HG02571 (cell line): Measurements from ENCODE around the gene SLC9A9.

ENCODE experiments used
- ATAC-seq: cut with Tn5 transposase; IDR thresholded peaks from one replicate; pipeline ENCODE4 v1.9.1; 2021; ENCODE audit warnings: mild to moderate bottlenecking, moderate library complexity; ENCODE audit not compliant: unreplicated experiment

Gene SLC9A9

GRCh38 chr3:143236226-143236964, 611.9 kb downstream of the SLC9A9 start:
- ATAC-seq: no peak

GRCh38 chr3:143235614-143236204, 612.6 kb downstream of the SLC9A9 start:
- ATAC-seq: no peak

- no peak for ATAC-seq
Measured at GRCh38 chr3:143234526-143234925, 613.7 kb downstream of the SLC9A9 start.

- no peak for ATAC-seq
Measured at GRCh38 chr3:143232981-143233380, 615.3 kb downstream of the SLC9A9 start.

GRCh38 chr3:143228405-143228804, 619.9 kb downstream of the SLC9A9 start:
- no peak for ATAC-seq

GRCh38 chr3:143226678-143227291, 621.5 kb downstream of the SLC9A9 start:
- no peak for ATAC-seq

GRCh38 chr3:143224716-143225115, 623.6 kb downstream of the SLC9A9 start:
- no peak for ATAC-seq

GRCh38 chr3:143222981-143223380, 625.3 kb downstream of the SLC9A9 start:
- no peak for ATAC-seq

GRCh38 chr3:143222505-143222904, 625.8 kb downstream of the SLC9A9 start:
- ATAC-seq: no peak

GRCh38 chr3:143221446-143221845, 626.8 kb downstream of the SLC9A9 start:
- ATAC-seq: no peak

- peak; percentile 65 for ATAC-seq
Measured at GRCh38 chr3:143220741-143221140, 627.5 kb downstream of the SLC9A9 start.

- no peak for ATAC-seq
Measured at GRCh38 chr3:143218166-143218835, 630.0 kb downstream of the SLC9A9 start.

GRCh38 chr3:143217283-143217682, 631.0 kb downstream of the SLC9A9 start:
- no peak for ATAC-seq

GRCh38 chr3:143216709-143217182, 631.5 kb downstream of the SLC9A9 start:
- ATAC-seq: no peak
